GM10248 (cell line): ENCODE measurements around the gene ATXN7L3.

Experiments
- CTCF ChIA-PET: fragments of 300-600 bp; sonication (Branson Sonifier 250); formaldehyde crosslinking; extraction: SDS; loops from one replicate; lab custom pipeline; 2021; ENCODE audit warnings: antibody characterized with exemption; lab: Yijun Ruan, JAX
- POLR2A ChIA-PET: fragments of 350-650 bp; sonication (Branson Sonifier 250); formaldehyde crosslinking; extraction: SDS; loops from one replicate; lab custom pipeline; 2020; ENCODE audit warnings: antibody characterized with exemption; lab: Yijun Ruan, JAX
- DNase-seq: peaks from one replicate; pipeline ENCODE4 v3.0.0; 2012; ENCODE audit errors: extremely low spot score
- CTCF ChIP-seq: IDR thresholded peaks from 2 replicates; pipeline ENCODE4 v1.5.1; 2012; ENCODE audit warnings: mild to moderate bottlenecking, low read depth; ENCODE audit errors: extremely low read depth, missing control alignments, control extremely low read depth

Gene ATXN7L3

GRCh38 chr17:44198721-44199552, 747 bp downstream of the ATXN7L3 start:
- ChIA-PET CTCF (interaction anchor here (0.9 to 6.5 kb wide), 8 partner anchors 10 to 153 kb away, joined by 3 to 61 read pairs (median 5); partner anchors contain the start of gene GRN), POLR2A (interaction anchor here (0.6 to 1.2 kb wide), 2 partner anchors 13 to 17 kb away, joined by 4 to 9 read pairs; no protein-coding TSS in a partner anchor)
- no peak for TF ChIP-seq CTCF
- DNase-seq: peak; percentile 90

DNA sequence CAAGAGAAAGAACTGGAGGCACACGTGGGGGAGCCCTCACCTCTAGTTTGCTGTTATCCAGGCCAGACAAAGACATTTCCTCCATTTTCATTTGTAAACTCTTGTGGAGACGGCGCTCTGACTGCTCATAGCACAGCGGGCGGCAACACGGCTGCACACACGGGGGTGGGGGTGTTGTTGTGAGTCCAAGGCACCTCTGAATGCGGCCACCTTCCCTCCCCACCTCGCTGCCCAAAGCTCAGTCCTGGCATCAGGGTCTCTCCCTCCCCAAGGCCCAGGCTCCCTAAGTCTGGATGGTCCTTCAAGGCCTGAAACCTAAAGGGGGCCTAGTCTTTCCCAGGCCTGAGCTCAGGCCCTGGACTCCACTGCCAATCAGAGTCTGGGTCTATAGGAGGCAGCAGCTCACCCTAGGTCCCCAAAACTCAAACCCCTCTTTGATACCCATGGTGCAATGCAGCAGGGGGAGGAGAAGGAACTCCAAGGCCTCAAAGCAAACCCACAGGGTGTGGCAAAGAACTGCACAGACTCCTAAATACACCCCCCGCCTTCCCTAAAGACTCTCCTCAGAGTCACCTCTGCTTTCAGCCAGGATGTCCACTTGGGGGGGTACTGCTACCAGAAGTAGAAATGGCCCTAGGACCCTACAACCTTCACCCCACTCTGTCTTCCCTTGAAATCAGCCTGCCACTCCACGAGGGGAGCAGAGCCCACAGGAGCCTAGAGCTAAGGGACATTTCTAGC, 1.5 kb downstream of the ATXN7L3 start:
- ChIA-PET CTCF (interaction anchor here (0.9 to 6.5 kb wide), 7 partner anchors 10 to 154 kb away, joined by 3 to 61 read pairs (median 6); partner anchors contain the start of gene GRN), POLR2A (interaction anchor here (0.6 to 1.2 kb wide), 2 partner anchors 13 to 18 kb away, joined by 4 to 9 read pairs; no protein-coding TSS in a partner anchor)
- peak; percentile 16 for TF ChIP-seq CTCF
- peak; percentile 67 for DNase-seq

DNA sequence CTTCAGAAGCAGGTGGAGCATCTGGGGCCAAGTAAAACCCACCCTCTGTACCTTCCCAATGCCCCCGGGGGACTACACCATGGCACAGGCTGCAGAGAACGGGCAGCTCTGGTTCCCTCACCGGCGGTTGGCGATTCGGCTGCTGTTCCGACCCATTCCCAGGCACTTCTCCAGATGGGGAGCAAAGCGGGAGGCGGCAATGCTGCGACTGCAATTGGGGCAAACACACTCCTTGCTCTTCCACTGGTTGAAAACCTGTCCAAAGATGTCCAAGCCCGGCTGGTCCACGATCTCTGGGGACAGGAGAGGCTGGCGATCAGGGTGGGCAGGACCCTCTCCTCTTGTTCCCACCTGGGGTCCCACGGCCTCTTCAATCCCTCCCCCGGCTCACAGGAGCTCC, 2.6 kb downstream of the ATXN7L3 start:
- no peak for DNase-seq
- ChIA-PET CTCF (interaction anchor here (6.5 kb wide), 1 partner anchor 14 kb away, joined by 61 read pairs; no protein-coding TSS in a partner anchor), POLR2A (no interaction called here)
- no peak for TF ChIP-seq CTCF

GRCh38 chr17:44193326-44194084, 6.2 kb downstream of the ATXN7L3 start:
- ChIA-PET POLR2A (no interaction called here), CTCF (interaction anchor here (1.3 to 1.8 kb wide), 2 partner anchors 11 to 25 kb away, joined by 3 to 7 read pairs; no protein-coding TSS in a partner anchor)
- no peak for TF ChIP-seq CTCF
- no peak for DNase-seq

GRCh38 chr17:44192750-44193149, 6.9 kb downstream of the ATXN7L3 start:
- ChIA-PET CTCF (interaction anchor here (2.1 kb wide), 1 partner anchor 17 kb away, joined by 9 read pairs; no protein-coding TSS in a partner anchor), POLR2A (no interaction called here)
- no peak for DNase-seq
- no peak for TF ChIP-seq CTCF

- POLR2A ChIA-PET: no interaction called here
- no peak for DNase-seq
- CTCF ChIA-PET: interaction anchor here (2.1 kb wide), 1 partner anchor 18 kb away, joined by 9 read pairs; no protein-coding TSS in a partner anchor
- no peak for TF ChIP-seq CTCF
These were observed 7.7 kb downstream of the ATXN7L3 start for GRCh38 chr17:44191941-44192496.
